Limb (tissue), 2 donors: Measurements from ENCODE around the gene GNPTG.

Experiments used
- DNase-seq, 2 donors: peaks; one replicate each; pipeline ENCODE4 v3.0.0-alpha.2; 2016; ENCODE audit errors: extremely low spot score in 2 of 2

GNPTG gene

DNA sequence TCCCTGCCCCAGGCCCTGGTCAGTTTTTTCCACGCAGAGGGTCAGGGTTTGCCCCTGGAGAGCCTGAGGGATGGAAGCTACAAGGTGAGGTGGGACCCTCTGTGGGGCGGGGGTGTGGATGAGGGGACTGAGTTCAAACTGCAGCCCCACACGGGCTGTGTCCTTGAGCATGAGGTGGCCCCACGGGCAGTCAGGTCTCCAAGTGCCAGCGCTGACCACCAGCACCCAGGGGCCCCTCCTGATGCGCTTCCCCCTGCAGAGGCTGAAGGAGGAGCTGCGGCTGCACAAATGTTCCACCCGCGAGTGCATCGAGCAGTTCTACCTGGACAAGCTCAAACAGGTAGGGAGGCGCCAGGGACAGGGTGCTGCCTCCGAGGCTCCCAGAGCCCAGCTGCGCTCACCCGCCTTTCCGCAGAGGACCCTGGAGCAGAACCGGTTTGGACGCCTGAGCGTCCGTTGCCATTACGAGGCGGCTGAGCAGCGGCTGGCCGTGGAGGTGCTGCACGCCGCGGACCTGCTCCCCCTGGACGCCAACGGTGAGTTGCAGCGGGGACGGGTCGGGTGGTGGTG, 4.4 kb upstream of the GNPTG start:
- DNase-seq: no peak

DNA sequence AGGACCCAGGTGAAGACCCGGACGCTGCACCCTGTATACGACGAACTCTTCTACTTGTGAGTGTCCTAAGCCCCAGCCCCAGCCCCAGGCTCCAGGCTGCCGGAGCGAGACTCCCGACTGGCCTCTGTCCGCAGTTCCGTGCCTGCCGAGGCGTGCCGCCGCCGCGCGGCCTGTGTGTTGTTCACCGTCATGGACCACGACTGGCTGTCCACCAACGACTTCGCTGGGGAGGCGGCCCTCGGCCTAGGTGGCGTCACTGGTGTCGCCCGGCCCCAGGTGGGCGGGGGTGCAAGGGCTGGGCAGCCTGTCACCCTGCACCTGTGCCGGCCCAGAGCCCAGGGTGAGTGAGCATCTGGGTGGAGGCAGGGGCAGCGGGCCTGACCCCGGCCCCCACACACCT, 3.8 kb upstream of the GNPTG start:
- no peak for DNase-seq

DNA sequence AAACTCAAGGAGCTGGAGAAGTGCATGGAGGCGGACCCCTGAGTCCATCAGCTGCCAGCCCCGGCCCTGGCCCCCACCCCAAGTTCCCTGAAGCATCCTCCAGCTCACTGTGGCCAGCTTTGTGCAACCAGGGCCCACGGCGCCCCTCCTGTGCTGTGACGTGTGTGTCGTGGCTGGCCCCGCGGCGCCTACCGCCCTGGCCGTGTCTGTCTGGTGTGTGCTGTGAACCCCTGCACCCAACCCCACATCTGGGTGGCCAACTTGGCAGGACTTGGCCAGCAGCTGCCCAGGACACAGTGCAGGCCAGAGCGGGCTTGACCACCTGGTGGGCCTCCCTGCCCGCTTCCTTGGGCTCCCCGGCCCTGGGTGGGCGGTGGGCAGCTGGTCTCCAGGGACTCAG, 3.3 kb upstream of the GNPTG start:
- no peak for DNase-seq

DNA sequence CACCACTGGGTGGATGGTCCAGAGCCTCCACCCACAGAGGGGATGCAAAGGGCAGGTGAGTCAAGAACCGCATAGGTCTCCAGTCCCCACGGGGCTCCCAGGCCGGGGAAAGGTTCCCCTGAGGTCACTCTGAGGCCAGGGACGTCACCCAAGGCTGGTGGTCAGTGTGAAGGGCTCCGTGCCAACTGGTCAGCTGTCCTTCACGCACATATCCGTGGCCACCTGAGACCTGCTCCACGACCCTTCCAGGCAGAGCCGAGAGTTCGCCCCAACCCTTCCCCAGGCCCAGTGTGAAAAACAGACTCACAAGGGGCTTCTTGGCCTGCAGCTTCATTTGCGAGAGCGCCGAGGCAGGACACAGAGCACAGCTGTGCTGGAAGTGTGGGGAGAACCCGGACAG, 2.8 kb upstream of the GNPTG start:
- DNase-seq: no peak

DNA sequence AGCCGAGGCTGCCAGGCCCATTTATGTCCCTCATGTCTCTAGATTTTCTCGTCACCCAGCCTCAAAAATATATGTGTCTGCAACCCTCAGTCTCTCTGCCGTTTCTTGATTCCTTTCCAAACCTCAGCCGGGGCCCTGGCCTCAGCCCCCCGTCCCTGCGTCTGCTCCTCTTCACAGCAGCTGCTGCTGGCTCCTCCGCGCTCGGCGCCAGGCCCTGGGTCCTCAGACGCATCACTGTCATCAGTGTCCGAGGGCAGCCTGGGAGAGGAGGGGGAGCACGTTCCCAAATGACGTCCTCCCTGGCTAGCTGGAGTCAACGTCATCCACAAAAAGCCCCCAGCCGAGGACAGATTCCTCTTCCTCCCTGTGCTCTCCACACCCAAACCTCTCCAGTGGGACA, 2.4 kb upstream of the GNPTG start:
- no peak for DNase-seq

DNA sequence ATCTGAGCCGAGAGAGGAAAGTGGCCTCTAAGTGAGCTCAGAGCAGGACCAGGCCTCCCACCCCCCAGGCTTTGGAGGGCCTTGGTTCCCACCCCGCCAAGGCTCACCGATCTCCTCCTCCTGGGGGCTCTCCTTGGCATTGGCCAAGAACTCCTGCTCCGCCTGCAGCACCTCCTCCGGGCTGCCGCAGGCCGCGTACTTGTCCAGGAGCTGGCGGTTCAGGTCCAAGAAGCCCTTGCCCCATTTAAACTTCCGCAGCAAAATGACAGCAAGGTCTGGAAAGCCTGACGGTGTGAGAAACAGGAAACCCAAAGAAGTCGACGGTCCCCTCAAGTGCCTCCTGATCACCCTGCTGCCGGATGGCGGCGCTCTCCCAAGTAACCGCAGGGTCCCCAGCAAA, 1.8 kb upstream of the GNPTG start:
- DNase-seq: no peak

DNA sequence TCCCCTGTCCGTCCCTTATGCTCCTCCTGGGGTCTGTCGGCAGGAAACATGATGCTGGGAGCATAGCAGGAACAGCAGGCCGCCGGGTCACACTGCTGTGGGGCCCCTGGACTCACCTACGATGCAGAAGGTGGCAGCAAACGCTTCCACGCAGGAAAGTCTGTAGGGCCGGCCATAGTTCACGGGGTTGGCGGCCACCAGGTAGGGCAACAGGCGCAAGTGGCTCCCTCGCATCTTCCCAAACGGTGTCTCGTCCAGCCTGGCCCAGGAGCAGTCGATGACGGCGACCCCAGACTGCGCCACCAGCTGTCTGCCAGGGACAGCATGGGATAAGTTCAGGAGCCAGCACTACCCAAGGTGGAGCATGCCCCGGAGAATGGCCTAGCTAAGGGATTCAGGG, 1.0 kb upstream of the GNPTG start:
- no peak for DNase-seq

DNA sequence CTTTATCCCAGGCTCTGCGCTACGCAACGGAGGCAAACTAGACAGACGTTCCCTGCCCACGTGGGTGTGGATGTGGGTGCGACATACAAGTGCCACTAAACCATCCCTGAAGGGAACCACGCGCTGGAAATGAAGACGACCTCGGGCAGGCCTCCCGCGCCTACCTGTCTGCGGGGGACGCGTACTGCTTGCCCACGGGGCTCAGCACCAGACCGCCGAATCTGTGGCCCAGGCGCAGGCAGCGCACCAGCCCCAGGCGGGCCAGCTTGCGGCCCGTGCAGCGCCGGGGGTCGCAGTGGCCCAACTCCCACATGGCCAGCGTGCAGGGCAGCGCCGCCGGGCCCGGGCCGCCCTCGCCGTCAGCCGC, 533 bp upstream of the GNPTG start:
- no peak for DNase-seq

DNA sequence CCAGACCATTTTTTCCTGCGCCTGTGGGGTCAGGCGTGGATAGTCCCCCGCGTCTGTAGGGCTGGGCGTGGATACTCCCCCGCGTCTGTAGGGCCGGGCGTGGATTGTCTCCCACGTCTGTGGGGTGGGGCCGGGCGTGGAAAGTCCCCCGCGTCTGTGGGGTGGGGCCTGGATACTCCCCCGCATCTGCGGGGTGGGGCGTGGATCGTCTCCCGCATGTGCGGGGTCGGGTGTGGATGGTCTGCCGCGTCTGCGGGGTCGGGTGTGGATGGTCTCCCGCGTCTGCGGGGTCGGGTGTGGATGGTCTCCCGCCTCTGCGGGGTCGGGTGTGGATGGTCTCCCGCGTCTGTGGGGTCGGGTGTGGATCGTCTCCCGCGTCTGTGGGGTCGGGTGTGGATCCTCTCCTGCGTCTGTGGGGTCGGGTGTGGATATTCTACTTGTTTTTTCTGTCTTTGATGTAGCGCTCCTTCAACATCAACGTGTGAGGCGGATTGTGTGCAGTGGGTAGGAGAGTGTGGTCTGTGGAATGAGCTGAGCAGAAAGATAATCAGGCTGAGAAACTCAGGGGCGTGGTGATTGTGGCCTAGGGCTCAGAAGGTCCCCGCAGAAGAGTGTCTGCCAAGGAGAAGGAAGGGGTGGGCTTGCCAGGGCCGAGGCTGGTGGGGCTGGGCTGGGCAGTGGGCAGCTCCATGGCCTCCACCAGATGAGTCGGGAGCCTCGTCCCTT, 3.2 kb downstream of the GNPTG start:
- no peak for DNase-seq

DNA sequence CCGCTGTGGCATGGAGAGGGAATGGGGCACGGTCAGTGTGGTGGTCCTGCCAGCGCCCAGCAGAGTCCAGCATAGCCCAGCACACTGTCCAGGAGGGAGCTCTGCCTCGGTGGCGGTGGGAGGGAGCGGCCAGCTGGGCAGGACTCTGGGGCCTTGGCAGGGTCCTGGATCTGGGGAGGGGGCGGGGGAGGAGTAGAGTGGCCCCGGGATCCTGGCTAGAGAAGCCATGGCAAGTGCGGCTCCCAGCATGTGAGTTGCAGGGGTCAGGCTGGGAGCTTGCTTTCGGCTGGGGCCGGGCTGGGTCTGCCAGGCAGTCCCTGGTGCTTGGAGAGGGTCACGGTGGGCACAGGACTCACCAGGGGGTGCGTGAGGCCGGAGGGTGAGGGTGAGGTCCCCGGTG, 3.9 kb downstream of the GNPTG start:
- DNase-seq: no peak

DNA sequence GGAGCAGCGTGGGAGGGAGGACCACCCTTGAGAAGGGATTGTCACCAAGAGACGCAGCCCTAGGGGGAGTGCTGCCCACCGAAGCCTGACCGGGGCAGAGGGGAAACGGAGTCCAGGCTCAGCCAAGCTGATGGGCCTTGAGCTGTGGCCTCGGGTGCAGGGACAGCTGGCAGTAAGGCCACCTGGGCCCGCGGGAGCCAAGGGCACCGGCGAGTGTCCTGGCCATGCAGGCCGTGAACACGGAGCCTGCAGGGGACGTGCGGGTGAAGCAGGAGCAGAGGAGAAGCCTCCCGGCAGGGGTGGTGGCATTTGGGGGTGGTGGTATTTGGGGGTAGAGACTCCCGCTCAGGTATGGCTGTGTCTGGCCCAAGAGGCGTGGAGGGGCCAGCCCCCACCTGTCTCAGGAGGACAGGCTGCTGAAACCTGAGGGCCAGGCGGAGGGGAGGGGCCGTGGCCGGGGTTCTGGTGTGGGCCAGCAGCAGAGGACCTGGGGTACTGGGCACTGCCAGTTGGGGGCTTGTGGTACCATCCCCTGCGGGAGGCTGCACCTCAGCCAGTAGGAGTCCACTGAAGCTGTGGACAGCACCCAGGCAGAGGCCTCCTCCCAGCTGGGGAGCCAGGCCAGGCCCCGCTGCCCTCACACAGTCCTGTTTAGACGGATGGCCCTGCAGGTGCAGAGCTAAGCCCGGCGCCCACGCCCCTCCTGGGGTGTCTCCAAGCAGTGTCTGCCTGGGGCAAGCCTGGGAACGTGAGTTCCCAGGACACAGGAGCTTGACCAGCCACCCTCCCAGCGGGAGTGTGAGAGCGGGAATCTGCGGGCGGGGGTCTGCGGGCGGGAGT, 4.5 kb downstream of the GNPTG start:
- DNase-seq: no peak

DNA sequence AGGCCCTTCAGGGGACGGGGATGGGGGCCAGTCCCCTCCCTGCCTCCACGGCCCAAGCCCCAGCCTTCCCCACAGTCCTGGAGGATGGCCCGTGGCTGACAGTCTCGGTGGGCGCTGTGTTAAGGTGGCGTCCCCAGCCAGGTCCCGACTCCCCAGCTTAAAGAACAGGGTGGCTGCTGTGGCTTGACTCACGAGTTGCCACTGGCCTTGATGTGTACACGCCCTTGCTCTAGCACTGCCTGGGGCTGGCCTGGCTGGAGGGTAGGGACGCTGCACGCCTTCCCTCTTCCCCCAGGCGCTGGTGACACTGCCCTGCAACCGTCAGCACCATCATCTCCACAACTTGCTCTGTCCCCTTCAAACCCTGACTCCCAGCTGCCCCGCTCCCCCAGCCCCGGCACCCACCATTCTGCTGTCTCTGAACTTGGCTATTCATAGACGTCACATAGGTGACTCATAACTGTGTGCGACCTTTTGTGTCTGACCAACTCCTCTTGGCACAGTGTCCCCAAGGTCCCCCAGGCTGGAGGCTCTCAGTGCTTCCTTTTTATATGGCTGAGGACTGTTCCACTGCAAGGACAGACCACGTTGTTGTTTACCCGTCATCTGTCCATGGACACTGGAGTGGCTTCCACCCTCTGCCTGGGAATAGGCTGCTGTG, 6.3 kb downstream of the GNPTG start:
- no peak for DNase-seq

DNA sequence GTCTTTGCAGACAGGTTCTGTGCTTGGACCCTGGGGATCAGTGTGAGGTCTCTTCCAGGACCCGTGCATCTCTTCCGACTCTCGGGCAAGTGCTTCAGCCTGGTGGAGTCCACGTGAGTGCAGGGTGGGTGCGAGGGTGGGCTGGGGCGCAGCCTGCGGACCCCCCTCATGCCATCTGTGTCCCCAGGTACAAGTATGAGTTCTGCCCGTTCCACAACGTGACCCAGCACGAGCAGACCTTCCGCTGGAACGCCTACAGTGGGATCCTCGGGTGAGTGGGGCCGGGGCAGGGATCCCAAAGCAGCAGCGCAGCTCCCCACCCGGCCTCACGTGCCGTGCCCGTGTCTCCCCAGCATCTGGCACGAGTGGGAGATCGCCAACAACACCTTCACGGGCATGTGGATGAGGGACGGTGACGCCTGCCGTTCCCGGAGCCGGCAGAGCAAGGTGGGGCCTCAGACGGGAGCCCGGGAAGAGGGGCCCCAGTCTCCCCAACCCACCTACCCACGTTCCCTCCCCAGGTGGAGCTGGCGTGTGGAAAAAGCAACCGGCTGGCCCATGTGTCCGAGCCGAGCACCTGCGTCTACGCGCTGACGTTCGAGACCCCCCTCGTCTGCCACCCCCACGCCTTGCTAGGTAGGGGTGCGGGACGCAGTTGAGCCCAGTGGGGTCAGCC, 10.1 kb downstream of the GNPTG start:
- DNase-seq: no peak

DNA sequence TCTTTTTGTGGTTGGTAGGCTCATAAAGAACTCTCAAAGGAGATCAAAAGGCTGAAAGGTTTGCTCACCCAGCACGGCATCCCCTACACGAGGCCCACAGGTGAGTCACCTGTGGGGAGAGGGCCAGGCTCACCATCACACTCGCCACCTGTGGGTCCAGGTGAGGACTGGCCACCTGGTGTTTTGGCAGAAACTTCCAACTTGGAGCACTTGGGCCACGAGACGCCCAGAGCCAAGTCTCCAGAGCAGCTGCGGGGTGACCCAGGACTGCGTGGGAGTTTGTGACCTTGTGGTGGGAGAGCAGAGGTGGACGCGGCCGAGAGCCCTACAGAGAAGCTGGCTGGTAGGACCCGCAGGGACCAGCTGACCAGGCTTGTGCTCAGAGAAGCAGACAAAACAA, 11.1 kb downstream of the GNPTG start:
- DNase-seq: no peak

DNA sequence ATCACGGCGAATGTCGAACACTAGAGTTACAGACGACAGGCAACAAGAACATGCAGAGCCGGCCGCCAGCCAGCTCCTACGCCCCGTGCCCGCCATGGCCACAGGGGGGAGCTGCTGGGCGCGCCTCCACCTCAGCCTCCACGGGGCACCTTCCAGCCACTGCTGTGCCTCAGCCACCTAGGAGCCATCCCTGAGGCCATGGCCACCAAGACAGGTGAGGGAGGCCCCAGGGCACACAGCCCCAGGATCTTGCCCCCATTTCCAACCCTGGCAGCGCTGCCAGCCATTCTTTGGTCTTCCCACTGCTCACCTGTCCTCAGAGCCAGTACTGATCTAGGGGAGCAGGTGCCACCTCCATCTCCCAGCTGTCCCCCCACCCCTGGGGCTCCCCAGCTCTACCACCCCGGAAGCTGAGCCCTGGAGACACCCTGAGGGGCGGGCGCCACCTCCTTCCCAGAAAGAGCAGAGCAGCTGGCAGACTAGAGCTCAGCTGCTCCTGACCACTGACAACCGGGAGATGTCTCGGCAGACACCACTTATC, 11.8 kb downstream of the GNPTG start:
- DNase-seq: peak in 1 of 2 donors; percentile 61

DNA sequence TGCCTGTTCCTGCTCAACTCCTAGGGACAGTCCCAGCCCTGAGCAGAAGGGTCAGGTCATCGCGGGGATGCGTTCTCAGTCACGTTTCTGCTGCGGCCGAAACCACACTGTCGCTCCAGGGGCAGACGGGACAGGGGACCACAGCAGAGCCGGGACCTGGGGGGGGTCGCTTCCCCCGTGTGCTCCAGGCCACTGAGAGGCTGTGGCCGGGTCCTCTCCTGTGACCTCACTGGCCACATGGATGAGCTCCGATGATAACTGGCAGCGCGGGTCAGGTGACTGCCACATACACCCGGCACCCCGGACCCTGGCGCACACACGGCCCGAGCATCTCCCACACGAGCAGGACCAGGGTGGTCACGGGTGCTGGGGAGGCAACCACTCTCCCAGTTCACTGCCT, 12.8 kb downstream of the GNPTG start:
- DNase-seq: no peak

DNA sequence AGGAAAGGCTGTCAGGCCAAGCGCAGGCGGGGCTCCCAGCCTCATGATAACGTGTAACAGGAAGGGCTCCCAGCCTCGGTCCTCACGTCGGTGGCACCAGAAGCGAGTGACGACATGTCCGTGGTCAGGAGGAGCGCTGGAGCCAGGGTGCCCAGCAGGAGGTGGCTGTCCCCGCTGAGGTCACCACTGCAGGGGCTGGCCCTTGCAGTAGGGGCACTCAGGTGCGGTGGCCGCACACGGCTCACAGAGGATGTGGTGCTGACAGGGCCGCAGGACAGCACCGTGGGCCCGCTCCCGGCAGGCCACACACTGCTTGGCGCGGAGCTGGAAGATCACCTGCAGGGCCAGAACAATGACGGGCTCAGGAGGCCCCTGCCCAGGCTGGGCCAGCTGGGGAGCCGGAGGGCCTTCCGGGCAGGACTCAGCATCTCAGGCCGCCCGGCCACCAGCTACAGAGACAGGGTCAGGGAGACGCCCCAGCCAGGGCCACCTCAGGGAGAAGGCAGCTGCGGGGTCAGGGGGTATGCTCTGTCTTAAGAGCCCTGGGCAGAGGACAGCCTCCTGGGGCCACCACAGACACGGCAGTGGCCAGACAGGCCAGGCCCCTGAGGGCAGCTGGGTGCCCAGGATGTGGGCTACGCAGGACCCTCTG, 14.5 kb downstream of the GNPTG start:
- DNase-seq: no peak

DNA sequence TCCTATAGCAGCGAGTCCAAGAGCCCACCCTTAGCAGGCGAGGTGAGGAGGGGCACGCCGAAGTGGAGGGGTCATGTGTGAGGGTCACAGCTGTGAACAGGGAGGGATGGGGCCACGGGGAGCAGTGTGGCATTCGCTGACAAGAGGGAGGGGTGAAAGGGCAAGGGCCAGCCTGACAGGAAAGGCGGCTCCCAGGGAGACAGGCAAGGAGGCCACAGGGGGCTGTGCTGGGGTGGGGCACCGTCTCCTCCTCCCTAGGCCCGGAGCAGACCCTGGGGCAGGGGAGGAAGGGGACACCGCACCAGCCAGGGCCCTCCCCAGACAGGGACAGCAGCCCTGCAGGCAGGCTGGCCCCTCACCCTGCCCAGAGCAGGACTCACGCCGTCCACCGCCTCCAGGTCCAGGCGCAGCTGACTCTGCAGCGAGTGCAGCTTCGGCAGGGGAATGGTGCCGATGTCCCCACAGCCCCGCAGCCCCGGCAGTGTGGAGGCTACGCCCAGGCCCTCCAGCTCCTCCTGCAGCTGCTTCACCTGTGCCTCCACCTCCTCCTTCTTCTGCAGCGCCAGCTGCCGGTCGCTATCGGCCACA, 15.1 kb downstream of the GNPTG start:
- no peak for DNase-seq

DNA sequence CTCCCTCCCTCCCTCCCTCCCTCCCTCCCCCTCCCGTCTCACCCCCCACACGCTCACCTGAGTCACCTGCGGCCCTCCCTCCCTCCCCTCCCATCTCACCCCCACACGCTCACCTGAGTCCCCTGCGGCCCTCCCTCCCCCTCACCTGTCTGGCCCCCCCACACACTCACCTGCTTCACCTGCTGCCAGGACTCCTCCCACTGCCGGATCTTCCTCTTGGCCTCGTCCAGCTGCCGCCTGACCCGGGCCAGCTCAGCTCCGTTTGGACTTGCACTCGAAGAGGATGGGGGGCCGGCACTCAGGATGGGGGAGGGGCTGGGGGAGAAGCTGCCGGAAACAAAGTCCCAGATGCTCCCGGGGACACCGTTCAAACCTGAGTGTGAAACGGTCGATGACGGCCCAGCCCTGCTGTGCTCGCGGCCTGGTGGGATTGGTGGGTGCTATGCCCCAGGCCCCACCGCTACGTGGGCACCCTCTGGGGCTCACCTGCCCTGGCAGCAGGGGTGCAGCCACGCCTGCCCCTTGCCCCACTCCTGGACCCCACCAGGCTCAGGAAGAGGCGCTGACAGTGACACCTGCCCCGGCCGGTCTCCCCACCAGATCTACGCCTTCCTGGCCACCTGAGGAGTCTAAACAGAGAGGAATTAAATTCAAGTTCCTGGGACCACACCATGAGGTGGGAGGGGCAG, 15.9 kb downstream of the GNPTG start:
- no peak for DNase-seq
